A549 (cell line): ENCODE data around the gene RPRD2.
"Not testable (repeated sequence)": the region's sequence is repeated elsewhere in the genome, so short reads cannot be mapped to it uniquely, and the experiment has no call there.

Source experiments
- CTCF ChIP-seq: fragments of >200 bp; sonication (Bioruptor Twin); formaldehyde crosslinking; IDR thresholded peaks from 3 replicates; pipeline ENCODE4 v1.5.1; 2016
- POLR2AphosphoS2 ChIP-seq: conservative IDR thresholded peaks from 2 replicates; pipeline ENCODE4 v1.6.1; 2012; ENCODE audit warnings: low read length, improper control_type of control experiment, inconsistent platforms
- REST ChIP-seq: fragments of 200-600 bp; sonication (generic); IDR thresholded peaks from 2 replicates; pipeline ENCODE4 v1.6.1; 2016; ENCODE audit warnings: antibody characterized with exemption, mild to moderate bottlenecking, moderate library complexity
- RFX5 ChIP-seq: fragments of 450-650 bp; IDR thresholded peaks from 2 replicates; pipeline ENCODE4 v1.7.1; 2014; ENCODE audit warnings: antibody characterized with exemption, mild to moderate bottlenecking, moderate library complexity

- TF ChIP-seq CTCF, POLR2AphosphoS2, RFX5, REST: not testable (repeated sequence)
Observed at GRCh38 chr1:150314691-150315090, 49.3 kb upstream of the RPRD2 start.
